Liver (tissue), 3 donors: ENCODE data around the gene BLOC1S3.

ENCODE experiments used
- EGR1 ChIP-seq, 2 donors: IDR thresholded peaks; 2 replicates each; pipeline ENCODE4 v1.6.1; 2016 to 2018; ENCODE audit warnings: antibody characterized with exemption in 2 of 2, low read depth in 2 of 2
- FOXA1 ChIP-seq: IDR thresholded peaks from 2 replicates; pipeline ENCODE4 v1.6.1; 2016; ENCODE audit warnings: antibody characterized with exemption
- GABPA ChIP-seq, 2 donors: IDR thresholded peaks in 1 of 2; conservative IDR thresholded peaks in 1 of 2; 2 replicates each; pipeline ENCODE4 v1.6.1; 2016; ENCODE audit warnings: antibody characterized with exemption in 2 of 2, mild to moderate bottlenecking in 1 of 2, moderate library complexity in 1 of 2
- JUND ChIP-seq, 2 donors: IDR thresholded peaks; 2 replicates each; pipeline ENCODE4 v1.6.1; 2016; ENCODE audit warnings: antibody characterized with exemption in 2 of 2
- RAD21 ChIP-seq, 2 donors: IDR thresholded peaks; 2 replicates each; pipeline ENCODE4 v1.6.1; 2016; ENCODE audit warnings: antibody characterized with exemption in 2 of 2, mild to moderate bottlenecking in 2 of 2
- SP1 ChIP-seq: IDR thresholded peaks from 2 replicates; pipeline ENCODE4 v1.6.1; 2018; ENCODE audit warnings: antibody characterized with exemption, mild to moderate bottlenecking
- TAF1 ChIP-seq: conservative IDR thresholded peaks from 2 replicates; pipeline ENCODE4 v1.6.1; 2016; ENCODE audit warnings: antibody characterized with exemption, mild to moderate bottlenecking
- YY1 ChIP-seq: IDR thresholded peaks from 2 replicates; pipeline ENCODE4 v1.6.1; 2016; ENCODE audit warnings: antibody characterized with exemption, mild to moderate bottlenecking
- TF ChIP-seq, protein P1 (sequence below): IDR thresholded peaks from 2 replicates; pipeline ENCODE4 v1.6.1; 2016; ENCODE audit warnings: antibody characterized with exemption
- TF ChIP-seq, protein P2 (sequence below): fragments of 150-350 bp; IDR thresholded peaks from 2 replicates; pipeline ENCODE4 v1.5.1; 2017; ENCODE audit warnings: improper control_type of control experiment, low read depth, low read length; ENCODE audit not compliant: missing input control
- TF ChIP-seq, protein P3 (sequence below): IDR thresholded peaks from 2 replicates; pipeline ENCODE4 v1.6.1; 2016; ENCODE audit warnings: antibody characterized with exemption
- TF ChIP-seq, protein P4 (sequence below): IDR thresholded peaks from 2 replicates; pipeline ENCODE4 v1.6.1; 2016; ENCODE audit warnings: antibody characterized with exemption
- TF ChIP-seq, protein P5 (sequence below): IDR thresholded peaks from 2 replicates; pipeline ENCODE4 v1.6.1; 2016; ENCODE audit warnings: antibody characterized with exemption, mild to moderate bottlenecking
- donor health status: healthy.
- donor health status: healthy.

DNA sequence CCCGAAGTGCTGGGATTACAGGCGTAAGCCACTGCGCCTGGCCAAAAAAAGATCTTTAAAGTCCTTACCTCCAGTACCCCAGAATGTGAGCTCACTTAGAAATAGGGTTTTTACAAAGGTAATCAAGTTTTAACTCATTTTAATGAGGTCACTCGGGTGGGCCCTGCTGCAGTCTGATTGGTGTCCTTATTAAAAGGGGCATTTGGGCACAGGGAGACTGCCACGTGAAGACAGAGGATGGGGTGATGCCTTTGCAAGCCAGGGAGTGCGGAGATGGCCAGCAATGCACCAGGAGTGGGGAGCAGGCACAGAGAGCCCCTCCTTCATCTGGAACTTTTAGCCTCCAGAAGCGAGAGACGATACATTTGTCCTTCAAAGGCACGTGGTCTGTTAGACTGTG is 29.5 kb upstream of the BLOC1S3 start:
- TF ChIP-seq, protein P1, sequence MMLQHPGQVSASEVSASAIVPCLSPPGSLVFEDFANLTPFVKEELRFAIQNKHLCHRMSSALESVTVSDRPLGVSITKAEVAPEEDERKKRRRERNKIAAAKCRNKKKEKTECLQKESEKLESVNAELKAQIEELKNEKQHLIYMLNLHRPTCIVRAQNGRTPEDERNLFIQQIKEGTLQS = no peak
- TF ChIP-seq, protein P2, sequence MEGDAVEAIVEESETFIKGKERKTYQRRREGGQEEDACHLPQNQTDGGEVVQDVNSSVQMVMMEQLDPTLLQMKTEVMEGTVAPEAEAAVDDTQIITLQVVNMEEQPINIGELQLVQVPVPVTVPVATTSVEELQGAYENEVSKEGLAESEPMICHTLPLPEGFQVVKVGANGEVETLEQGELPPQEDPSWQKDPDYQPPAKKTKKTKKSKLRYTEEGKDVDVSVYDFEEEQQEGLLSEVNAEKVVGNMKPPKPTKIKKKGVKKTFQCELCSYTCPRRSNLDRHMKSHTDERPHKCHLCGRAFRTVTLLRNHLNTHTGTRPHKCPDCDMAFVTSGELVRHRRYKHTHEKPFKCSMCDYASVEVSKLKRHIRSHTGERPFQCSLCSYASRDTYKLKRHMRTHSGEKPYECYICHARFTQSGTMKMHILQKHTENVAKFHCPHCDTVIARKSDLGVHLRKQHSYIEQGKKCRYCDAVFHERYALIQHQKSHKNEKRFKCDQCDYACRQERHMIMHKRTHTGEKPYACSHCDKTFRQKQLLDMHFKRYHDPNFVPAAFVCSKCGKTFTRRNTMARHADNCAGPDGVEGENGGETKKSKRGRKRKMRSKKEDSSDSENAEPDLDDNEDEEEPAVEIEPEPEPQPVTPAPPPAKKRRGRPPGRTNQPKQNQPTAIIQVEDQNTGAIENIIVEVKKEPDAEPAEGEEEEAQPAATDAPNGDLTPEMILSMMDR = no peak
- TF ChIP-seq JUND (IDR thresholded peaks at IDR 0.05) (no peak), SP1 (no peak), RAD21 (IDR thresholded peaks at IDR 0.05) (no peak), GABPA (IDR thresholded peaks at IDR 0.05 in 1 of 2, conservative IDR thresholded peaks at IDR 0.05 in 1 of 2) (no peak), YY1 (no peak), EGR1 (IDR thresholded peaks at IDR 0.05; ENCODE audit: low read depth in 2 of 2) (no peak), FOXA1 (no peak), TAF1 (no peak)
- TF ChIP-seq, protein P3, sequence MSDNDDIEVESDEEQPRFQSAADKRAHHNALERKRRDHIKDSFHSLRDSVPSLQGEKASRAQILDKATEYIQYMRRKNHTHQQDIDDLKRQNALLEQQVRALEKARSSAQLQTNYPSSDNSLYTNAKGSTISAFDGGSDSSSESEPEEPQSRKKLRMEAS = no peak
- TF ChIP-seq, protein P4, sequence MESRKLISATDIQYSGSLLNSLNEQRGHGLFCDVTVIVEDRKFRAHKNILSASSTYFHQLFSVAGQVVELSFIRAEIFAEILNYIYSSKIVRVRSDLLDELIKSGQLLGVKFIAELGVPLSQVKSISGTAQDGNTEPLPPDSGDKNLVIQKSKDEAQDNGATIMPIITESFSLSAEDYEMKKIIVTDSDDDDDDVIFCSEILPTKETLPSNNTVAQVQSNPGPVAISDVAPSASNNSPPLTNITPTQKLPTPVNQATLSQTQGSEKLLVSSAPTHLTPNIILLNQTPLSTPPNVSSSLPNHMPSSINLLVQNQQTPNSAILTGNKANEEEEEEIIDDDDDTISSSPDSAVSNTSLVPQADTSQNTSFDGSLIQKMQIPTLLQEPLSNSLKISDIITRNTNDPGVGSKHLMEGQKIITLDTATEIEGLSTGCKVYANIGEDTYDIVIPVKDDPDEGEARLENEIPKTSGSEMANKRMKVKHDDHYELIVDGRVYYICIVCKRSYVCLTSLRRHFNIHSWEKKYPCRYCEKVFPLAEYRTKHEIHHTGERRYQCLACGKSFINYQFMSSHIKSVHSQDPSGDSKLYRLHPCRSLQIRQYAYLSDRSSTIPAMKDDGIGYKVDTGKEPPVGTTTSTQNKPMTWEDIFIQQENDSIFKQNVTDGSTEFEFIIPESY = no peak
- TF ChIP-seq, protein P5, sequence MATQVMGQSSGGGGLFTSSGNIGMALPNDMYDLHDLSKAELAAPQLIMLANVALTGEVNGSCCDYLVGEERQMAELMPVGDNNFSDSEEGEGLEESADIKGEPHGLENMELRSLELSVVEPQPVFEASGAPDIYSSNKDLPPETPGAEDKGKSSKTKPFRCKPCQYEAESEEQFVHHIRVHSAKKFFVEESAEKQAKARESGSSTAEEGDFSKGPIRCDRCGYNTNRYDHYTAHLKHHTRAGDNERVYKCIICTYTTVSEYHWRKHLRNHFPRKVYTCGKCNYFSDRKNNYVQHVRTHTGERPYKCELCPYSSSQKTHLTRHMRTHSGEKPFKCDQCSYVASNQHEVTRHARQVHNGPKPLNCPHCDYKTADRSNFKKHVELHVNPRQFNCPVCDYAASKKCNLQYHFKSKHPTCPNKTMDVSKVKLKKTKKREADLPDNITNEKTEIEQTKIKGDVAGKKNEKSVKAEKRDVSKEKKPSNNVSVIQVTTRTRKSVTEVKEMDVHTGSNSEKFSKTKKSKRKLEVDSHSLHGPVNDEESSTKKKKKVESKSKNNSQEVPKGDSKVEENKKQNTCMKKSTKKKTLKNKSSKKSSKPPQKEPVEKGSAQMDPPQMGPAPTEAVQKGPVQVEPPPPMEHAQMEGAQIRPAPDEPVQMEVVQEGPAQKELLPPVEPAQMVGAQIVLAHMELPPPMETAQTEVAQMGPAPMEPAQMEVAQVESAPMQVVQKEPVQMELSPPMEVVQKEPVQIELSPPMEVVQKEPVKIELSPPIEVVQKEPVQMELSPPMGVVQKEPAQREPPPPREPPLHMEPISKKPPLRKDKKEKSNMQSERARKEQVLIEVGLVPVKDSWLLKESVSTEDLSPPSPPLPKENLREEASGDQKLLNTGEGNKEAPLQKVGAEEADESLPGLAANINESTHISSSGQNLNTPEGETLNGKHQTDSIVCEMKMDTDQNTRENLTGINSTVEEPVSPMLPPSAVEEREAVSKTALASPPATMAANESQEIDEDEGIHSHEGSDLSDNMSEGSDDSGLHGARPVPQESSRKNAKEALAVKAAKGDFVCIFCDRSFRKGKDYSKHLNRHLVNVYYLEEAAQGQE = no peak
